ENCODE results near the gene SMPDL3A.

SMPDL3A gene

GRCh38 chr6:122798099-122798641, 9.1 kb downstream of the SMPDL3A start:
- TF ChIP-seq Cebpa-rat (IDR thresholded peaks at IDR 0.05): no peak
- Histone ChIP-seq H3K4me1 (no peaks in the 10 kb centered on the region), H3K4me3 (no peak overlapping the region), H3K9ac (no peak overlapping the region), H3K4me2 (no peak overlapping the region), H3K27me3 (no peaks in the 10 kb centered on the region), H3K27ac (no peak overlapping the region), H4K20me1 (no peaks in the 10 kb centered on the region), H3K36me3 (no peaks in the 10 kb centered on the region), H3K9me3 (replicated peaks in 1 of 11) (no peaks in the 10 kb centered on the region)

GRCh38 chr6:122799140-122799745, 10.2 kb downstream of the SMPDL3A start:
- no peaks in the 10 kb centered on the region for H3K4me1 ChIP-seq
- H3K9ac ChIP-seq: no peak overlapping the region
- H3K27ac ChIP-seq: no peak overlapping the region
- no peaks in the 10 kb centered on the region for H3K27me3 ChIP-seq
- H3K4me2 ChIP-seq: no peak overlapping the region
- H3K36me3 ChIP-seq: no peaks in the 10 kb centered on the region
- H4K20me1 ChIP-seq: no peaks in the 10 kb centered on the region
- no peak overlapping the region for H3K4me3 ChIP-seq
- no peak for TF ChIP-seq Cebpa-rat (IDR thresholded peaks at IDR 0.05)
- no peaks in the 10 kb centered on the region for H3K9me3 ChIP-seq (replicated peaks in 1 of 11)

- Histone ChIP-seq H3K27ac (no peak overlapping the region), H4K20me1 (no peaks in the 10 kb centered on the region), H3K4me1 (no peaks in the 10 kb centered on the region), H3K4me3 (no peak overlapping the region), H3K4me2 (no peak overlapping the region), H3K9me3 (replicated peaks in 1 of 11) (no peaks in the 10 kb centered on the region), H3K36me3 (no peaks in the 10 kb centered on the region), H3K9ac (no peak overlapping the region), H3K27me3 (no peaks in the 10 kb centered on the region)
- TF ChIP-seq Cebpa-rat (IDR thresholded peaks at IDR 0.05): no peak
These were observed 11.0 kb downstream of the SMPDL3A start for GRCh38 chr6:122799916-122800686.

GRCh38 chr6:122800906-122801305, 11.8 kb downstream of the SMPDL3A start:
- H3K9ac ChIP-seq: no peak overlapping the region
- 0 out of 20 replicates have a peak, but pooled peaks cover 0 to 3% (median 0%) of the 10 kb centered on the region in 10 experiments for H3K4me1 ChIP-seq
- H3K27me3 ChIP-seq: no peaks in the 10 kb centered on the region
- no peak overlapping the region for H3K4me2 ChIP-seq
- H3K36me3 ChIP-seq: no peaks in the 10 kb centered on the region
- H3K9me3 ChIP-seq (replicated peaks in 1 of 11): no peaks in the 10 kb centered on the region
- no peak for TF ChIP-seq Cebpa-rat (IDR thresholded peaks at IDR 0.05)
- no peaks in the 10 kb centered on the region for H4K20me1 ChIP-seq
- H3K27ac ChIP-seq: no peak overlapping the region
- H3K4me3 ChIP-seq: no peak overlapping the region

GRCh38 chr6:122801397-122801796, 12.3 kb downstream of the SMPDL3A start:
- H3K36me3 ChIP-seq: no peaks in the 10 kb centered on the region
- 0 out of 20 replicates have a peak, but pooled peaks cover 0 to 3% (median 0%) of the 10 kb centered on the region in 10 experiments for H3K4me1 ChIP-seq
- no peaks in the 10 kb centered on the region for H3K9me3 ChIP-seq (replicated peaks in 1 of 11)
- H3K4me3 ChIP-seq: no peak overlapping the region
- TF ChIP-seq Cebpa-rat (IDR thresholded peaks at IDR 0.05): no peak
- no peak overlapping the region for H3K4me2 ChIP-seq
- H4K20me1 ChIP-seq: no peaks in the 10 kb centered on the region
- no peak overlapping the region for H3K27ac ChIP-seq
- no peak overlapping the region for H3K9ac ChIP-seq
- H3K27me3 ChIP-seq: no peaks in the 10 kb centered on the region

- no peak overlapping the region for H3K27ac ChIP-seq
- H3K4me3 ChIP-seq: no peak overlapping the region
These were observed 14.2 kb downstream of the SMPDL3A start for GRCh38 chr6:122803171-122803661.

GRCh38 chr6:122804962-122805485, 16.0 kb downstream of the SMPDL3A start:
- Histone ChIP-seq H3K4me1 (peaks cover 0 to 3% (median 0%) of the 10 kb centered on the region in 10 experiments; a peak in 1 of 20 replicates), H3K27me3 (no peaks in the 10 kb centered on the region), H3K36me3 (no peaks in the 10 kb centered on the region), H3K4me3 (no peak overlapping the region), H4K20me1 (no peaks in the 10 kb centered on the region), H3K4me2 (no peak overlapping the region), H3K9ac (no peak overlapping the region), H3K27ac (no peak overlapping the region; a peak in 1 of 22 replicates), H3K9me3 (replicated peaks in 1 of 11) (no peaks in the 10 kb centered on the region)
- TF ChIP-seq Cebpa-rat (IDR thresholded peaks at IDR 0.05): no peak

More at GRCh38 chr6:122803171-122803661, 14.2 kb downstream of the SMPDL3A start:
- Histone ChIP-seq H3K27me3 (no peaks in the 10 kb centered on the region), H3K9me3 (replicated peaks in 1 of 11) (no peaks in the 10 kb centered on the region), H3K9ac (no peak overlapping the region), H3K4me2 (peak overlapping the region in 1 of 11 experiments; percentile 4; a peak in 2 of 22 replicates), H4K20me1 (no peaks in the 10 kb centered on the region), H3K36me3 (no peaks in the 10 kb centered on the region), H3K4me1 (peaks cover 0 to 3% (median 0%) of the 10 kb centered on the region in 10 experiments; a peak in 1 of 20 replicates)
- TF ChIP-seq Cebpa-rat (IDR thresholded peaks at IDR 0.05): no peak

GRCh38 chr6:122806291-122806690, 17.2 kb downstream of the SMPDL3A start:
- H3K9ac ChIP-seq: no peak overlapping the region
- H3K9me3 ChIP-seq (replicated peaks in 1 of 11): no peaks in the 10 kb centered on the region
- peaks cover 0 to 3% (median 0%) of the 10 kb centered on the region in 10 experiments; a peak in 1 of 20 replicates for H3K4me1 ChIP-seq
- H3K27me3 ChIP-seq: no peaks in the 10 kb centered on the region
- no peak for TF ChIP-seq Cebpa-rat (IDR thresholded peaks at IDR 0.05)
- no peak overlapping the region for H3K4me2 ChIP-seq
- H3K27ac ChIP-seq: peak overlapping the region in 1 of 11 experiments; percentile 63; a peak in 1 of 22 replicates
- H3K4me3 ChIP-seq: no peak overlapping the region
- no peaks in the 10 kb centered on the region for H3K36me3 ChIP-seq
- no peaks in the 10 kb centered on the region for H4K20me1 ChIP-seq

Data from BLaER1 treated with 17β-estradiol and CSF1 and Interleukin-3, amounts not matched to agents 10 nM and 100 nM (cell line).